HG03565 (cell line): ENCODE measurements around the gene RNF141.
A peak's percentile ranks its signal among the peaks of the same experiment; 100 is the strongest.

Experiments
- ATAC-seq: cut with Tn5 transposase; IDR thresholded peaks from one replicate; pipeline ENCODE4 v1.9.1; 2021; ENCODE audit warnings: mild to moderate bottlenecking, moderate library complexity; ENCODE audit not compliant: unreplicated experiment

Gene RNF141

GRCh38 chr11:10499874-10500601, 40.9 kb downstream of the RNF141 start:
- ATAC-seq = no peak

GRCh38 chr11:10499452-10499851, 41.5 kb downstream of the RNF141 start:
- no peak for ATAC-seq

- no peak for ATAC-seq
Measured at GRCh38 chr11:10498426-10499250, 42.3 kb downstream of the RNF141 start.

GRCh38 chr11:10498022-10498400, 43.0 kb downstream of the RNF141 start:
- ATAC-seq = no peak

- ATAC-seq = no peak
Measured at GRCh38 chr11:10497371-10498021, 43.5 kb downstream of the RNF141 start.

GRCh38 chr11:10496296-10496936, 44.6 kb downstream of the RNF141 start:
- ATAC-seq = no peak

GRCh38 chr11:10495464-10495786, 45.6 kb downstream of the RNF141 start:
- ATAC-seq = no peak

- ATAC-seq = no peak
Measured at GRCh38 chr11:10494636-10495463, 46.1 kb downstream of the RNF141 start.

- no peak for ATAC-seq
Measured at GRCh38 chr11:10493041-10493663, 47.8 kb downstream of the RNF141 start.

GRCh38 chr11:10492084-10492483, 48.9 kb downstream of the RNF141 start:
- ATAC-seq = no peak

- ATAC-seq = no peak
Measured at GRCh38 chr11:10490398-10491241, 50.4 kb downstream of the RNF141 start.

GRCh38 chr11:10490032-10490397, 51.0 kb downstream of the RNF141 start:
- no peak for ATAC-seq

- ATAC-seq = peak; percentile 47
Measured at GRCh38 chr11:10488934-10489691, 51.9 kb downstream of the RNF141 start.

GRCh38 chr11:10488121-10488933, 52.7 kb downstream of the RNF141 start:
- peak; percentile 14 for ATAC-seq

GRCh38 chr11:10487002-10487647, 53.9 kb downstream of the RNF141 start:
- no peak for ATAC-seq

- ATAC-seq = no peak
Measured at GRCh38 chr11:10486161-10486840, 54.7 kb downstream of the RNF141 start.

- no peak for ATAC-seq
Measured at GRCh38 chr11:10485646-10486045, 55.3 kb downstream of the RNF141 start.
